NCI-H526 treated with DMSO at 0.1 percent for 48 hours (cell line): ENCODE data around the gene PSAT1.

Experiments
- DNase-seq: peaks from one replicate; lab custom pipeline; 2025; lab: John Stamatoyannopoulos, UW

PSAT1 gene

DNA sequence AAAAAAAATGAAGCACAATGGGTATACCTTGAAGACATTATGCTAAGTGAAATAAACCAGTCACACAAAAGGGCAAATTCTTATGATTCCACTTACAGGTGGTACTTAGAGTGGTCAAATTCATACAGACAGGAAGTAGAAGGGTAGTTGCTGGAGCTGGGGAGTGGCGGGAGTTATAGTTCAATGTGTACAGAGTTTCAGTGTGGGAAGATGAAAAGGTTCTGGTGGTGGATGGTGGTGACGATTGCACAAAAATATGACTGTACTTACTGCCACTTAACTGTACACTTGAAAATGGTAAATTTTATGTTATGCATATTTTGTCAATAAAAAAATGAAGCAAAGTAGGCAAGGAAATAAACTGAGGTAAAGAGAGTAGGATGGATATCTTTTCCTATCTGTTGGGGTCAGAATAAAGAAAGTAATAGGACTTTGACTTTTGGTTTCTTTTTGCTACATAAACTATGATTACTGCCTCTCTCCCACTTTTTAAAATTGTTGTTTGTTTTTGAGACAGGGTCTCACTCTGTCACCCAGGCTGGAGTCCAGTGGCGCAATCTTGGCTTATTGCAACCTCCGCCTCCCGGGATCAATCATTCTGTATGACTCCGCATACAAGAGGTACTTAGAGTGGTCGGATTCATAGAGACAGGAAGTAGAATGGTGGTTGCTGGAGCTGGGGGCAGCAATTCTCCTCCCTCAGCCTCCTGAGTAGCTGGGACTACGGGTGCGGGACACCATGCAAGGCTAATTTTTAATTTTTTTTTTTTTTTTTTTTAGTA lies 4.0 kb upstream of the PSAT1 start:
- DNase-seq = no peak

- DNase-seq = no peak
Observed at GRCh38 chr9:78294290-78295176, 2.4 kb upstream of the PSAT1 start.

- no peak for DNase-seq
Observed at GRCh38 chr9:78295177-78295575, 1.7 kb upstream of the PSAT1 start.

GRCh38 chr9:78295731-78296130 lies 1.2 kb upstream of the PSAT1 start:
- DNase-seq = no peak

- peak; percentile 28 for DNase-seq
Observed at GRCh38 chr9:78296201-78296892, 578 bp upstream of the PSAT1 start.

DNA sequence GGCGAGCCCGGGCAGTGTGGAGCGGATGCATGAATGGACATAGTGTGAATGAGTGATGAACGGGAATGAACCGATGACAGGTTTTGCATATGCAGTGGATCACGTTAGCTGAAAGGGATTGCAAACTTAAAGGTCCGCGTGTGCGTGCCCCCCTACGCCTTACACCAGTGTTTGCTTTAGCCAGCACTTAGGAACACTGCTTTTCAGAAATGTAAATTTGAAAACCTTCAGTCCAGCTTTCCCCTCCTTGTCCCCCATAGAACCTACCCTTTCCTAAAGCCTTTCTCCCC lies 692 bp downstream of the PSAT1 start:
- DNase-seq = peak; percentile 71

GRCh38 chr9:78298046-78298765 lies 1.3 kb downstream of the PSAT1 start:
- DNase-seq = no peak

GRCh38 chr9:78300209-78300608 lies 3.3 kb downstream of the PSAT1 start:
- no peak for DNase-seq

DNA sequence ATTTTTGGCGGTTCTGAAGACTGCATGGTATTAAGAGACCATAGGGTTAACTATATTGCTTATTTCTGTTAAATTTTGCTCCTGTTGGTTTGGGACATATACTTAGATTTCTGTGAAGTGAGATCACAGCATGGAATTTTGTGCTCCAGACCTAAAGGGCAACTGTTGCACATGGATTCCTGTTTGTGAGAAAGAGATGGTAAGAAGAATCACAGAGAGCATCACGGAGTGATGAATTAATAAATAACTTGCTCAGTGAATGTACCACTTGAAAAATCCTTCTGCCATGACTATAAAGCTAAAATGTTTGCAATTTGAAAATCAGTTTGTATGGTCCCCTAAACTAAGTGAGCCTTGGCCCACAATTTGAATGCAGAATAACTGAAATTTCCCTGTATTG lies 4.5 kb downstream of the PSAT1 start:
- no peak for DNase-seq

DNA sequence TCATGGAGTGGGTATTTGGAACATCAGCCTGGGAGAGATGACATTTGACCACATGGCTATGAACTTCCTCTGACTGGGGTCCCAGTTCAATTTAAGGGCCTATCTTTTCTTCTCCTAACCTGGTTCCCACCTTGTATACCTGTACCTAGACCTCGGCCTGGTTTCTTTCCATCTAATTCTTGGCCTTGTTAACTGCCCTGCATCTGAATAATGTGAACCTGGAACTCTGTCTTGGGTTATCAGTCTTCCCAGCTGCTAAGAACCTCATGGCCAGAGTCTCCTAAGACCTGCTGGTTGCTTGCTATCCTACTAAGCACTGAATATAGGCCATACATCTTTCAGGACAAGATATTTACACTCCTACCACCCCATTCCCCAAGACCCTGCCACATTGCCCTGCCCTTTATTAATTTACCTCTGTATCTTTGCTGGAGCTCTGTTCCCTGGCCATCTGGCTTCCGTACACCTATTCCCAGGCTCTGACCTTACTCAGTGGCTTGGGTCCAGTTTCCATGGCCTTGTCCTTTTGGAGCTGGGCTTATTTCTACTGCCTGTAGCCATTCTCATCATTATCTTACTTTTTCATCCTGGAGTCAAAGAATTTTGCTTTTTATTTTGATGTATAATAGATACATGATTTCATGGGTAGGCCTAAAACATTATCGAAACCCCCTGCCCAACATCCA lies 6.6 kb downstream of the PSAT1 start:
- no peak for DNase-seq

GRCh38 chr9:78304357-78304756 lies 7.4 kb downstream of the PSAT1 start:
- no peak for DNase-seq

DNA sequence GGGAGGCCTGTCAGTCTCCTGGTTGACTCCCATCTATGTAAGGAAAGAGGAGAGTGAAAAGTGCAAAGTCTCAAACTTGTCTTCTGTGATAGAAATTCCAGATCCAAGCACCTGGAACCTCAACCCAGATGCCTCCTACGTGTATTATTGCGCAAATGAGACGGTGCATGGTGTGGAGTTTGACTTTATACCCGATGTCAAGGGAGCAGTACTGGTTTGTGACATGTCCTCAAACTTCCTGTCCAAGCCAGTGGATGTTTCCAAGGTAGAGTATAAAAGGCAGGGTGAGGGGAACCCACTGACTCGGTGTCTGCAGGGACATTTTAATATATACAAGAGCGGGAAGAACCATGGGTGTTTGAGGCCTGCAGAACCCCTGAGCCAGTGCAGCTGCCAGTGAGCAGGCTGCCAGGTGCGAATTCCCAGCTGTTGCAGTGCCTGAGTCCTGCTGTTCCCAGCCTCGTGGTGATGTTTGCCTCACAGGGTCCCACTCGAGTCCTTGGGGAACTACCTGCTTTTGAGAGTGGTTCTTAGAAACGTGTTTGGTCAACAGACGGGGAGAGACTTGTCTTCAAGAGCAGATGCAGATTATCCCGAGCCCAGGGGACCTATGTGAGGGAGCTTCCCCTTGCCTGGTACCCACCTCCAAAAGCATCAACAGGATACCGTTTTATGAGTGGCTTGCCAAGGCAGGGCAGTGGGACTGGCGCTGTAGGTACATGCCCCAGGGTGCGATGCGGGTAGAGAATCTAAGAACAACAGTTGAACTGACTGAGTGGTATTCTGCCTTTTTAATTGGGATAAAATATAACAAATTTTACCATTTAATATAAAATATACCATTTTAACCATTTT lies 9.5 kb downstream of the PSAT1 start:
- no peak for DNase-seq

- DNase-seq = no peak
Observed at GRCh38 chr9:78307360-78307759, 10.4 kb downstream of the PSAT1 start.

- no peak for DNase-seq
Observed at GRCh38 chr9:78309066-78309465, 12.1 kb downstream of the PSAT1 start.

GRCh38 chr9:78311075-78311474 lies 14.2 kb downstream of the PSAT1 start:
- no peak for DNase-seq

DNA sequence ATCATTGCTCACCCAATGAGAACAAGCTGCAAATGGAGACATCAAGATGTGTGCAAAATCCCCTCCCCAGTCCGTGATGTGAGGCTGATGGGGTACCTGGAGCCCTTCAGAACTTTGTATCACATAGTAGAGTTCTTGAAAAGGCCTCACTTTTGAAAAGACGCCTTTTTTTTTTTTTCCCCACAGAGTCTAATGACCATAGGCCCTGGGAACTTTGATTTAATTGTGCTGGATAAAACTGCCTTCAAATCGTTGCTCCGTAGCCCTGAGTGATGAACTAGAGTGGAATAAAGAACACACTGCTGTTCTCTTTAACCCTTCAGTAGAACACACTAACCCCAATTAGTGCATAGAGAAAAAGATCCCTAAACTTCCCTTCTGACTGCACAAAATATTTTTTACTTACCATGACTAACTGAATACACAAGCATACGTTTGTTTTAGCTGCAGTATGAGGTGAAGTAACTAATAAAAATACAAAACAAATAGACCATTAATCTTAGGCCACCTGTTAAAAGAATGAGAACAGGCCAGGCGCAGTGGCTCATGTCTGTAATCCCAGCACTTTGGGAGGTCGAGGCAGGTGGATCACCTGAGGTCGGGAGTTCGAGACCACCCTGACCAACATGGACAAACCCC lies 15.1 kb downstream of the PSAT1 start:
- DNase-seq = peak; percentile 3

DNA sequence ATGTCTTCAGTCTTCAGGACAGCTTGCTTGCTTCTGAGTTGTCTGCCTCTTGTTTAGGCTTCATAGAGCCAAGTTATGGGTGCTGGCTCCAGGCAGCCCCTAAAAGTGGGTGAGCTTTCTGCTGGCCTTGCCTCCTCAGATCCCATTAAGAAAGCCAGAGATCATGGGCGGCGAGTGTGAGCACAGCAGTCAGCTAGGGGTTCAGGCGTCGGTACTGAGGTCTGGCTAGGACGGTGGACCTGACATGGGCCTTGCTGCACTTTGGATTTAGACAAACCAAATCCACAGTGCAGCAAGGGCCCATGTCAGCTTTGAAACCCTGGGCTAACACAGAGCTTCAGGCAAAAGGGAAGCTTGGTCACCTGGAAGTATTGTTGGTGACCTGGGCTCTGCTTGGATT lies 17.6 kb downstream of the PSAT1 start:
- no peak for DNase-seq

DNA sequence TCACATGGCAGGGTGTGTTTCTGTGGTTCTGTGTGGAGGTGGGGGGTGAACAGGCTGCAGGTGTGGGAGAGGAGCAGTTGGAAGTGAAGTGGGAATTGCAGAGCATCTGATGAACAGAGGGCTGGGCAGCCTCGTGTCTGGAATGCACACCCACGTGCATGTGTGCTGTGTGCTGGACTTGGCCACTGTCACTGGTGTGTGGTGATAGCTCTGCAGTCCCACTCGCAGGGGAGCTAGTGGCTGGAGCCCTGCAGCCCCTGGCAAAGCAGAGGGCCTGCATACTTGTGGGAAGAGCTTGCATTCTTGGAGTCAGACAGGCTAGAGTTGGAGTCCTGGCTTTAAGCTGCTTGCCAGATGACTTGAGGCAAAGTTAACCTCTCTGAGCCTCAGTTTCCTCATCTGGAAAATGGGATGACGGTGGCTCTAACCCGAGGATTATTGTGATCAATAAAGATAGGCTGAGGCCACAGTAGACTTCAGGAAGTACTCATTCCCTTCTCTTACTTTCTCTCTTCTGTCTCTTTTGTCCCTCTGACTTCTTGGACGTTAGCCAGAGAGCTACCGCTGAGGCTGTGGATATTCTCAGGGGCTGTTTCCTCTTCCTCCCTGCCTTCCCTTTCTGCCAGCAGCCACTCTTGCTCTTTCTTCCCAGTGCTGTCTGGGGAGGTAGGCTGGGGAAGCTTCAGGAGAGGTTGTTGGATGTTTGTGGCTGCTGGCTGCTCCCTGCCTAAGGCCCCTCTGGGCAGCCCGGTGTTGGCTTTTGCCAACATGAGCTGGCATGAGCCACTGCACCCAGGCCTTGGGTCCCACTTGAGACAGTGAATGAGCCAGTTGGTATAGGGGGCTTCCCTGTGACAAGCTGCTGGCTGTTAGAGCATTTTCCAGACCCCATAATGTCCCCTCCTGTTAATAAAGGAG lies 18.3 kb downstream of the PSAT1 start:
- no peak for DNase-seq
